ENCODE results near the gene DPEP3.
"Not testable (repeated sequence)": the region's sequence is repeated elsewhere in the genome, so short reads cannot be mapped to it uniquely, and the experiment has no call there.

DNA sequence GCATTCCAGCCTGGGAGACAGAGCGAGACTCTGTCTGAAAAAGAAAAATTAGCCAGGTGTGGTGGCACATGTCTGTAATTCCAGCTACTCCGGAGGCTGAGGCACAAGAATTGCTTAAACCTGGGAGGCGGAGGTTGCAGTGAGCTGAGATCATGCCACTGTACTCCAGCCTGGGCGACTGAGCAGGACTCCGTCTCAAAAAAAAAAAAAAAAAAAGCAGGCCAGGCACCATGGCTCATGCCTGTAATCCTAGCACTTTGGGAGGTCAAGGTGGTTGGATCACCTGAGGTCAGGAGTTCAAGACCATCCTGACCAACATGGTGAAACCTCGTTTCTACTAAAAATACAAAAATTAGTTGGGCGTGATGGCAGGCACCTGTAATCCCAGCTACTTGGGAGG, 8.0 kb downstream of the DPEP3 start:
- TF ChIP-seq SMAD4 (CRISPR knock-in tag; IDR thresholded peaks at IDR 0.05); ZNF317 (CRISPR knock-in tag; IDR thresholded peaks at IDR 0.05; ENCODE audit: borderline replicate concordance, low read depth); KAT7 (CRISPR knock-in tag; IDR thresholded peaks at IDR 0.05; ENCODE audit: borderline replicate concordance); SP1 (CRISPR knock-in tag; conservative IDR thresholded peaks at IDR 0.05); CBFB (CRISPR knock-in tag; IDR thresholded peaks at IDR 0.05; ENCODE audit: low read depth); ATF2 (CRISPR knock-in tag; IDR thresholded peaks at IDR 0.05; ENCODE audit: borderline replicate concordance, low read depth); E2F4 (CRISPR knock-in tag; IDR thresholded peaks at IDR 0.05; ENCODE audit: borderline replicate concordance, low read depth); ETV6 (CRISPR knock-in tag; IDR thresholded peaks at IDR 0.05); TEAD4 (CRISPR knock-in tag; IDR thresholded peaks at IDR 0.05): not testable (repeated sequence)
- TF ChIP-seq, protein P1, sequence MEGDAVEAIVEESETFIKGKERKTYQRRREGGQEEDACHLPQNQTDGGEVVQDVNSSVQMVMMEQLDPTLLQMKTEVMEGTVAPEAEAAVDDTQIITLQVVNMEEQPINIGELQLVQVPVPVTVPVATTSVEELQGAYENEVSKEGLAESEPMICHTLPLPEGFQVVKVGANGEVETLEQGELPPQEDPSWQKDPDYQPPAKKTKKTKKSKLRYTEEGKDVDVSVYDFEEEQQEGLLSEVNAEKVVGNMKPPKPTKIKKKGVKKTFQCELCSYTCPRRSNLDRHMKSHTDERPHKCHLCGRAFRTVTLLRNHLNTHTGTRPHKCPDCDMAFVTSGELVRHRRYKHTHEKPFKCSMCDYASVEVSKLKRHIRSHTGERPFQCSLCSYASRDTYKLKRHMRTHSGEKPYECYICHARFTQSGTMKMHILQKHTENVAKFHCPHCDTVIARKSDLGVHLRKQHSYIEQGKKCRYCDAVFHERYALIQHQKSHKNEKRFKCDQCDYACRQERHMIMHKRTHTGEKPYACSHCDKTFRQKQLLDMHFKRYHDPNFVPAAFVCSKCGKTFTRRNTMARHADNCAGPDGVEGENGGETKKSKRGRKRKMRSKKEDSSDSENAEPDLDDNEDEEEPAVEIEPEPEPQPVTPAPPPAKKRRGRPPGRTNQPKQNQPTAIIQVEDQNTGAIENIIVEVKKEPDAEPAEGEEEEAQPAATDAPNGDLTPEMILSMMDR (IDR thresholded peaks at IDR 0.05) = not testable (repeated sequence)
- TF ChIP-seq, protein P2, sequence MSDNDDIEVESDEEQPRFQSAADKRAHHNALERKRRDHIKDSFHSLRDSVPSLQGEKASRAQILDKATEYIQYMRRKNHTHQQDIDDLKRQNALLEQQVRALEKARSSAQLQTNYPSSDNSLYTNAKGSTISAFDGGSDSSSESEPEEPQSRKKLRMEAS (CRISPR knock-in tag; IDR thresholded peaks at IDR 0.05) = not testable (repeated sequence)
- TF ChIP-seq, protein P3, sequence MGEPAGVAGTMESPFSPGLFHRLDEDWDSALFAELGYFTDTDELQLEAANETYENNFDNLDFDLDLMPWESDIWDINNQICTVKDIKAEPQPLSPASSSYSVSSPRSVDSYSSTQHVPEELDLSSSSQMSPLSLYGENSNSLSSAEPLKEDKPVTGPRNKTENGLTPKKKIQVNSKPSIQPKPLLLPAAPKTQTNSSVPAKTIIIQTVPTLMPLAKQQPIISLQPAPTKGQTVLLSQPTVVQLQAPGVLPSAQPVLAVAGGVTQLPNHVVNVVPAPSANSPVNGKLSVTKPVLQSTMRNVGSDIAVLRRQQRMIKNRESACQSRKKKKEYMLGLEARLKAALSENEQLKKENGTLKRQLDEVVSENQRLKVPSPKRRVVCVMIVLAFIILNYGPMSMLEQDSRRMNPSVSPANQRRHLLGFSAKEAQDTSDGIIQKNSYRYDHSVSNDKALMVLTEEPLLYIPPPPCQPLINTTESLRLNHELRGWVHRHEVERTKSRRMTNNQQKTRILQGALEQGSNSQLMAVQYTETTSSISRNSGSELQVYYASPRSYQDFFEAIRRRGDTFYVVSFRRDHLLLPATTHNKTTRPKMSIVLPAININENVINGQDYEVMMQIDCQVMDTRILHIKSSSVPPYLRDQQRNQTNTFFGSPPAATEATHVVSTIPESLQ (CRISPR knock-in tag; IDR thresholded peaks at IDR 0.05) = not testable (repeated sequence)
- TF ChIP-seq, protein P4, sequence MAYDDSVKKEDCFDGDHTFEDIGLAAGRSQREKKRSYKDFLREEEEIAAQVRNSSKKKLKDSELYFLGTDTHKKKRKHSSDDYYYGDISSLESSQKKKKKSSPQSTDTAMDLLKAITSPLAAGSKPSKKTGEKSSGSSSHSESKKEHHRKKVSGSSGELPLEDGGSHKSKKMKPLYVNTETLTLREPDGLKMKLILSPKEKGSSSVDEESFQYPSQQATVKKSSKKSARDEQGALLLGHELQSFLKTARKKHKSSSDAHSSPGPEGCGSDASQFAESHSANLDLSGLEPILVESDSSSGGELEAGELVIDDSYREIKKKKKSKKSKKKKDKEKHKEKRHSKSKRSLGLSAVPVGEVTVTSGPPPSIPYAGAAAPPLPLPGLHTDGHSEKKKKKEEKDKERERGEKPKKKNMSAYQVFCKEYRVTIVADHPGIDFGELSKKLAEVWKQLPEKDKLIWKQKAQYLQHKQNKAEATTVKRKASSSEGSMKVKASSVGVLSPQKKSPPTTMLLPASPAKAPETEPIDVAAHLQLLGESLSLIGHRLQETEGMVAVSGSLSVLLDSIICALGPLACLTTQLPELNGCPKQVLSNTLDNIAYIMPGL (CRISPR knock-in tag; IDR thresholded peaks at IDR 0.05) = not testable (repeated sequence)

Measured in WTC11 (cell line).